ENCODE results near the gene CCDC175. TPM values are rescaled to one million over a fixed set of nuclear protein-coding genes. Genes with fewer than 3 reads are reported as not detected.

CCDC175 gene
- total RNA-seq, 4 donors from 2014 or later: not detected

DNA sequence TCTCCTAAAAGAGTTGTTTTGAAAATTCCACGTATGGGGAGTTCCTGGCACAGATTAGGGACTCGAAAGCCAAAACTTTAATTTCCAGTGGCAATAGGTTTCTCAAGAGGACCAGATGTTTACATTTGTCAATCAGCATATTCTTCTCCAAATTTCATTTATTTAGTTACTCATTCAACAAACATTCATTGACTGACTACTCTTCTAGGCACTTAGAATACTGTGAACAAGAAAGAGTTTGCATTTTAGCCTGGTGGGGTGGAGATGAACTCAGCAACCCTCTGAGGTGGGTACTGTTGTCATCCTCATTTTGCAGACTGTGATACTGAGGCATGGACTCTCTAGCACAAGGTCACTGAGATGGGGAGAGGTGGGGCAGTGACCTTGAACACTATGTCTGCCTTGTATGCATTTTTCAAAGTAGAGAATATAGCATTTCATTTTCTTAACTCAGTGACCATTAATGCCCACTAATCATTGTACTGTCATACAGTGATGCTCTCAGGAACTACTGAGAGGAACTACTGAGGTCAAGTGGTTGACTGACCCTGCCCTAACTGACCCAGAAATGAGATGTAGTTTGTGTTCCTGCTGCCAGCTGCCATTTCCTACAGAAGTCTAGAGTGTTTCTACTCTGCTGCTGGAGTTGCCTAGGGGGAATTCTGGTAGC, 94.6 kb downstream of the CCDC175 start:
- 49% methylated on average over 2 of the region's 2 CpGs for WGBS
- H3K9me3 ChIP-seq: no peaks in the 10 kb centered on the region
- H3K4me3 ChIP-seq: peak overlapping the region; percentile 12 to 82 (median 77)
- TF ChIP-seq POLR2AphosphoS5 (IDR thresholded peaks at IDR 0.05) (peak in 1 of 2 donors; percentile 37), EP300 (IDR thresholded peaks at IDR 0.05) (no peak), POLR2A (IDR thresholded peaks at IDR 0.05; ENCODE audit: low read depth) (no peak)
- TF ChIP-seq, protein P1, sequence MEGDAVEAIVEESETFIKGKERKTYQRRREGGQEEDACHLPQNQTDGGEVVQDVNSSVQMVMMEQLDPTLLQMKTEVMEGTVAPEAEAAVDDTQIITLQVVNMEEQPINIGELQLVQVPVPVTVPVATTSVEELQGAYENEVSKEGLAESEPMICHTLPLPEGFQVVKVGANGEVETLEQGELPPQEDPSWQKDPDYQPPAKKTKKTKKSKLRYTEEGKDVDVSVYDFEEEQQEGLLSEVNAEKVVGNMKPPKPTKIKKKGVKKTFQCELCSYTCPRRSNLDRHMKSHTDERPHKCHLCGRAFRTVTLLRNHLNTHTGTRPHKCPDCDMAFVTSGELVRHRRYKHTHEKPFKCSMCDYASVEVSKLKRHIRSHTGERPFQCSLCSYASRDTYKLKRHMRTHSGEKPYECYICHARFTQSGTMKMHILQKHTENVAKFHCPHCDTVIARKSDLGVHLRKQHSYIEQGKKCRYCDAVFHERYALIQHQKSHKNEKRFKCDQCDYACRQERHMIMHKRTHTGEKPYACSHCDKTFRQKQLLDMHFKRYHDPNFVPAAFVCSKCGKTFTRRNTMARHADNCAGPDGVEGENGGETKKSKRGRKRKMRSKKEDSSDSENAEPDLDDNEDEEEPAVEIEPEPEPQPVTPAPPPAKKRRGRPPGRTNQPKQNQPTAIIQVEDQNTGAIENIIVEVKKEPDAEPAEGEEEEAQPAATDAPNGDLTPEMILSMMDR (IDR thresholded peaks at IDR 0.05): no peak
- H3K27me3 ChIP-seq: no peaks in the 10 kb centered on the region
- H3K4me1 ChIP-seq: peaks cover 38 to 75% (median 62%) of the 10 kb centered on the region in 4 donors
- H3K36me3 ChIP-seq: peaks cover 0 to 11% (median 7%) of the 10 kb centered on the region in 4 donors
- intact Hi-C loops (cut with DNase I): loop anchor here (5.0 kb wide), 1 partner anchor 1185 kb away; the partner anchor contains the start of gene ARID4A
- peak overlapping the region; percentile 90 to 97 (median 93) for H3K27ac ChIP-seq (replicated peaks in 1 of 4)
- DNase-seq (ENCODE audit: extremely low spot score): no peak

DNA sequence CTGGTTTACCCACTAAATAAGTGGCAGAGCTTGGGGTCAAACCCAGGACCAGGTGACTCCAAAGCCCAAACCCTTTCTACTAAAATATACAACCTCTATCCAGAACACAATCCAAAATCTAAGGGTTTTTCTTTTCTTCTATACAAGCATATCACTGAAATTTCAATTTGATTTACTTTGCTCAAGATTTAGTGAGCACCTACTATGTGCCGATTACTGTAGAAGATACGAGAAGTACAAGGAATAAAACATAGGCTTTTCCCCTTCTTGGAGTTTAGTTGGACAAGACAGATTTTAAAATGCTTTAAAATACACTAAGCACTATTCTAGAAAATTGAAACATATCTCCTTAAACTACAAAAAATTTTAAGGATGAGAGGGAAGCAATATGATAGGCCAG, 95.2 kb downstream of the CCDC175 start:
- no peak for DNase-seq (ENCODE audit: extremely low spot score)
- Histone ChIP-seq H3K27me3 (no peaks in the 10 kb centered on the region), H3K4me3 (no peak overlapping the region), H3K4me1 (peaks cover 35 to 75% (median 58%) of the 10 kb centered on the region in 4 donors), H3K9me3 (no peaks in the 10 kb centered on the region), H3K36me3 (peaks cover 0 to 11% (median 9%) of the 10 kb centered on the region in 4 donors), H3K27ac (replicated peaks in 1 of 4) (peak overlapping the region; percentile 90 to 97 (median 93))
- intact Hi-C loops (cut with DNase I): loop anchor here (5.0 kb wide), 1 partner anchor 1184 kb away; the partner anchor contains the start of gene ARID4A
- WGBS: 92% methylated on average over 2 of the region's 2 CpGs
- TF ChIP-seq POLR2AphosphoS5 (IDR thresholded peaks at IDR 0.05) (no peak), POLR2A (IDR thresholded peaks at IDR 0.05; ENCODE audit: low read depth) (no peak), EP300 (IDR thresholded peaks at IDR 0.05) (no peak)
- TF ChIP-seq, protein P1 (IDR thresholded peaks at IDR 0.05): no peak

DNA sequence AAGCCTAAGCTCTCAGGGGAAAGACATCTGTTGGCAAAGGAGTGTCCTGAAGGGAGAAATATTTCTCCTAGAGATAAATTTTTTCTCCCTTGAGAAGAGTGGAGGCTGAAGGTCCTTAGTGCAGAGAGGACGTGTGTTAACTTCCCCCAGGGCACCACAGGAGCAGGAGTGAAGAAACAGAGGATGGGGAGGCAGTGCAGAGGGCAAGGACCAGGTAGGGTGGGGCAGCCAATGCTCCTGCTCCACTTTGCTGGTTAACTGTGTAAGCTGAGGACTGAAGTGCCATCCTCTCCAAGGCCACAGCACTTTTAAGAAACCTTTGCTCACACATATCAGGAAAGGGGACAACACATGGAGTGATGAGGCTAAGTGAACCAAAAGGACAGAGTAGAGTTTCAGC, 96.4 kb downstream of the CCDC175 start:
- no peaks in the 10 kb centered on the region for H3K27me3 ChIP-seq
- 6% methylated on average over 1 of the region's 1 CpG for WGBS
- intact Hi-C loops (cut with DNase I): loop anchor here (5.0 kb wide), 1 partner anchor 1183 kb away; the partner anchor contains the start of gene ARID4A
- no peak for TF ChIP-seq POLR2AphosphoS5 (IDR thresholded peaks at IDR 0.05)
- TF ChIP-seq, protein P1 (IDR thresholded peaks at IDR 0.05): no peak
- no peak for TF ChIP-seq POLR2A (IDR thresholded peaks at IDR 0.05; ENCODE audit: low read depth)
- no peak for TF ChIP-seq EP300 (IDR thresholded peaks at IDR 0.05)
- H3K27ac ChIP-seq (replicated peaks in 1 of 4): peak overlapping the region; percentile 90 to 97 (median 93)
- peaks cover 23 to 67% (median 46%) of the 10 kb centered on the region in 4 donors for H3K4me1 ChIP-seq
- H3K4me3 ChIP-seq: no peak overlapping the region
- H3K9me3 ChIP-seq: no peaks in the 10 kb centered on the region
- H3K36me3 ChIP-seq: peaks cover 0 to 21% (median 17%) of the 10 kb centered on the region in 4 donors
- no peak for DNase-seq (ENCODE audit: extremely low spot score)

DNA sequence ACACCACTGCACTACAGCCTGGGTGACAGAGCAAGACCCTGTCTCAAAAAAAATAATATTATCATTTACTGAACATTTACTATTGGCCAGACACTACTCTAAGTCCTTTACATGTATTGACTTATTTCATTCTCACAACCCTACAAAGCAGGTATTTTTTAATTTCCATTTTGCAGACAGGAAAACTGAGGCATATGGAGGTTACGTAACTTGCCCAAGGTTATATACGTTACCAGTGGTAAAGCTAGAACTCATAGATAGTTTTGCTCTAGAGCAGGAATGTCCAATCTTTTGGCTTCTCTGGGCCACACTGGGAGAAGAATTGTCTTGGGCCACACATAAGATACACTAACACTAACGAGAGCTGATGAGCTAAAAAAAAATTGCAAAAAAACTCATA, 98.1 kb downstream of the CCDC175 start:
- H3K36me3 ChIP-seq: peaks cover 4 to 36% (median 28%) of the 10 kb centered on the region in 4 donors
- 93% methylated on average over 3 of the region's 3 CpGs for WGBS
- H3K4me3 ChIP-seq: no peak overlapping the region
- no peaks in the 10 kb centered on the region for H3K9me3 ChIP-seq
- H3K4me1 ChIP-seq: peaks cover 23 to 74% (median 53%) of the 10 kb centered on the region in 4 donors
- TF ChIP-seq POLR2A (IDR thresholded peaks at IDR 0.05; ENCODE audit: low read depth) (no peak), EP300 (IDR thresholded peaks at IDR 0.05) (no peak), POLR2AphosphoS5 (IDR thresholded peaks at IDR 0.05) (no peak)
- TF ChIP-seq, protein P1 (IDR thresholded peaks at IDR 0.05): no peak
- no peaks in the 10 kb centered on the region for H3K27me3 ChIP-seq
- no peak for DNase-seq (ENCODE audit: extremely low spot score)
- H3K27ac ChIP-seq (replicated peaks in 1 of 4): no peak overlapping the region
- intact Hi-C loops (cut with DNase I): no loop called here

Data from esophagus muscularis mucosa (tissue), 4 donors.